ENCODE results near the gene TXNDC8.

- no peak for TF ChIP-seq CTCF (IDR thresholded peaks at IDR 0.05)
- no peak for TF ChIP-seq EZH2 (IDR thresholded peaks at IDR 0.05; ENCODE audit: borderline replicate concordance, insufficient read depth, low read depth, low read length, poor library complexity, severe bottlenecking)
Measured at GRCh38 chr9:110327716-110328115, 9.9 kb downstream of the TXNDC8 start.
